Prostate gland (tissue), 2 donors: Measurements from ENCODE around the gene UPK3B.
"Not testable (repeated sequence)": the region's sequence is repeated elsewhere in the genome, so short reads cannot be mapped to it uniquely, and the experiment has no call there.

ENCODE experiments used
- CTCF ChIP-seq, 4 experiments: fragments of 200-600 bp in 2 of 4; fragments of 450-650 bp in 2 of 4; sonication (generic) in 2 of 4; IDR thresholded peaks; 1 replicate in 3 of 4; 2 replicates in 1 of 4; pipeline ENCODE4 v1.5.1; 2016 to 2019; ENCODE audit warnings: antibody characterized with exemption in 4 of 4, mild to moderate bottlenecking in 2 of 4, moderate library complexity in 2 of 4
- POLR2AphosphoS5 ChIP-seq: sonication (generic); formaldehyde crosslinking; IDR thresholded peaks from one replicate; pipeline ENCODE4 v1.6.1; 2017; ENCODE audit warnings: antibody characterized with exemption

- TF ChIP-seq CTCF (IDR thresholded peaks at IDR 0.05); POLR2AphosphoS5: not testable (repeated sequence)
Measured at GRCh38 chr7:76484456-76484855, 25.9 kb upstream of the UPK3B start.
